RWPE2 (cell line): ENCODE data around the gene WRNIP1.
"Not testable (repeated sequence)": the region's sequence is repeated elsewhere in the genome, so short reads cannot be mapped to it uniquely, and the experiment has no call there.

Source experiments
- ATAC-seq: fragments of 200-7000 bp; cut with Tn5 transposase; 3 replicates; pipeline ENCODE4 v1.9.1; 2021; ENCODE audit warnings: low read depth
- DNase-seq: peaks from one replicate; pipeline ENCODE4 v3.0.0-alpha.2; 2020; ENCODE audit warnings: low spot score
- H3K27ac ChIP-seq: fragments of 450-650 bp; 2 replicates; pipeline ENCODE4 v1.5.1; 2017; ENCODE audit warnings: mild to moderate bottlenecking; ENCODE audit not compliant: poor library complexity, severe bottlenecking
- H3K27me3 ChIP-seq: fragments of 250-450 bp; sonication (Bioruptor Pico); 2 replicates; pipeline ENCODE4 v1.5.1; 2021; ENCODE audit warnings: mild to moderate bottlenecking, moderate library complexity; ENCODE audit not compliant: insufficient read depth, poor library complexity, severe bottlenecking
- H3K36me3 ChIP-seq: fragments of 250-450 bp; sonication (Bioruptor Pico); 2 replicates; pipeline ENCODE4 v1.5.1; 2020; ENCODE audit warnings: low read depth, mild to moderate bottlenecking, moderate library complexity
- H3K4me1 ChIP-seq: fragments of 250-450 bp; sonication (Bioruptor Pico); 2 replicates; pipeline ENCODE4 v1.5.1; 2021; ENCODE audit warnings: mild to moderate bottlenecking, moderate library complexity; ENCODE audit not compliant: insufficient read depth, poor library complexity, severe bottlenecking
- H3K4me3 ChIP-seq: fragments of 250-450 bp; sonication (Bioruptor Pico); 2 replicates; pipeline ENCODE4 v1.5.1; 2021; ENCODE audit warnings: mild to moderate bottlenecking, moderate library complexity; ENCODE audit not compliant: severe bottlenecking
- H3K9me3 ChIP-seq: fragments of 250-450 bp; sonication (Bioruptor Pico); 2 replicates; pipeline ENCODE4 v1.5.1; 2021; ENCODE audit warnings: mild to moderate bottlenecking, moderate library complexity; ENCODE audit not compliant: severe bottlenecking
- TF ChIP-seq, protein P1 (sequence below): fragments of 450-650 bp; IDR thresholded peaks from one replicate; pipeline ENCODE4 v1.5.1; 2017; ENCODE audit warnings: mild to moderate bottlenecking, moderate library complexity; ENCODE audit not compliant: poor library complexity, severe bottlenecking

WRNIP1 gene

GRCh38 chr6:2756687-2757224 lies 8.4 kb upstream of the WRNIP1 start:
- Histone ChIP-seq H3K9me3 (no peaks in the 10 kb centered on the region), H3K4me3 (no peak overlapping the region), H3K27ac (no peak overlapping the region), H3K36me3 (no peaks in the 10 kb centered on the region), H3K4me1 (no peaks in the 10 kb centered on the region), H3K27me3 (no peaks in the 10 kb centered on the region)
- ATAC-seq (no peak), DNase-seq (no peak)
- TF ChIP-seq, protein P1, sequence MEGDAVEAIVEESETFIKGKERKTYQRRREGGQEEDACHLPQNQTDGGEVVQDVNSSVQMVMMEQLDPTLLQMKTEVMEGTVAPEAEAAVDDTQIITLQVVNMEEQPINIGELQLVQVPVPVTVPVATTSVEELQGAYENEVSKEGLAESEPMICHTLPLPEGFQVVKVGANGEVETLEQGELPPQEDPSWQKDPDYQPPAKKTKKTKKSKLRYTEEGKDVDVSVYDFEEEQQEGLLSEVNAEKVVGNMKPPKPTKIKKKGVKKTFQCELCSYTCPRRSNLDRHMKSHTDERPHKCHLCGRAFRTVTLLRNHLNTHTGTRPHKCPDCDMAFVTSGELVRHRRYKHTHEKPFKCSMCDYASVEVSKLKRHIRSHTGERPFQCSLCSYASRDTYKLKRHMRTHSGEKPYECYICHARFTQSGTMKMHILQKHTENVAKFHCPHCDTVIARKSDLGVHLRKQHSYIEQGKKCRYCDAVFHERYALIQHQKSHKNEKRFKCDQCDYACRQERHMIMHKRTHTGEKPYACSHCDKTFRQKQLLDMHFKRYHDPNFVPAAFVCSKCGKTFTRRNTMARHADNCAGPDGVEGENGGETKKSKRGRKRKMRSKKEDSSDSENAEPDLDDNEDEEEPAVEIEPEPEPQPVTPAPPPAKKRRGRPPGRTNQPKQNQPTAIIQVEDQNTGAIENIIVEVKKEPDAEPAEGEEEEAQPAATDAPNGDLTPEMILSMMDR, result no peak

GRCh38 chr6:2758980-2759379 lies 6.2 kb upstream of the WRNIP1 start:
- no peaks in the 10 kb centered on the region for H3K27me3 ChIP-seq
- no peak overlapping the region for H3K4me3 ChIP-seq
- H3K27ac ChIP-seq, result no peak overlapping the region
- no peaks in the 10 kb centered on the region for H3K9me3 ChIP-seq
- ATAC-seq (no peak), DNase-seq (no peak)
- H3K36me3 ChIP-seq, result no peaks in the 10 kb centered on the region
- H3K4me1 ChIP-seq, result no peaks in the 10 kb centered on the region
- TF ChIP-seq, protein P1, result no peak

DNA sequence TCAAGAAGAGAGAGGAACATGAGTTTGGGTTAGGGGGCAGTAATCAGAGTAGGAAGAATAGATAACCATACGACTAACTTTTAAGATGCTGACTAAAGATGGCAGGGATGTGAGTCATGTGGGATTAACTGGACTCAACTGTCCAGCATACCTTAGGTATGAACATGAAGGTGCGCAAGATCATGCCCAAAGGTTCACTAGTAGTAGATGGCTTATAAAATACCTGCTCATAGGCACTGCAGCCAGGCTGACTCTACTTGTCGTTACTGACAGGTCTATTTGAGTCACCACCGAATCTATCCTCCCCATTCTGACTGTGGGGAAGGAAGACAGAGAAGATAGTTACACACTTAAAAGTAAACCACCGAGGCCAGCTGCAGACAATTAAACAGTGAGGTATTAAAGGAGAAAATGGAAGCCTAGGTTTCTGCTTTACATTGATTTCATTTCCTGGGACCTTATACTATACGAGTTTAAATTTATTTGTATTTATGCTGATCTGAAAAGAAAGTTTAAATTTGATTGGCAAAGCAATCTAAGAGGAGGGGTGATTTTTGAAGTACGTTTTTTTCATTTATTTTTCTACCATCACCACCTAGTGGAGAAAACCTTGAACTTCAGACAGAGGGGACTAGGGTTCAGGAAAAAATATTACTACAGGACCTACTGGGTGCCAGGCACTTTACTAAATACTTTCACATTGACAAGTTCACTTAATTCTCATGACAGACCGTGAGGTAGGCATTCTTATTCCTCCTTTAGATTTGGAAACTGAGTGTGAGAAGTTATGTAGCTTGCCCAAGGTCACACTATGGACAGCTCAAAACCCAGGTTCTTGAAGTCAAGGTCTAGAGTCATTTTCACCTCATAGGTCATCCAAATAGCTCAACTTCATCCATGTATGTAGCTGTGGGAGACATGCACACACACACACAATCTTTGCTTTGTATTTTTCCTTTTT lies 4.0 kb upstream of the WRNIP1 start:
- H3K36me3 ChIP-seq, result no peaks in the 10 kb centered on the region
- H3K4me1 ChIP-seq, result no peaks in the 10 kb centered on the region
- no peaks in the 10 kb centered on the region for H3K9me3 ChIP-seq
- DNase-seq (no peak), ATAC-seq (peak; percentile 27)
- no peaks in the 10 kb centered on the region for H3K27me3 ChIP-seq
- peak overlapping the region; percentile 27 for H3K27ac ChIP-seq
- H3K4me3 ChIP-seq, result no peak overlapping the region
- TF ChIP-seq, protein P1, result peak; percentile 30

DNA sequence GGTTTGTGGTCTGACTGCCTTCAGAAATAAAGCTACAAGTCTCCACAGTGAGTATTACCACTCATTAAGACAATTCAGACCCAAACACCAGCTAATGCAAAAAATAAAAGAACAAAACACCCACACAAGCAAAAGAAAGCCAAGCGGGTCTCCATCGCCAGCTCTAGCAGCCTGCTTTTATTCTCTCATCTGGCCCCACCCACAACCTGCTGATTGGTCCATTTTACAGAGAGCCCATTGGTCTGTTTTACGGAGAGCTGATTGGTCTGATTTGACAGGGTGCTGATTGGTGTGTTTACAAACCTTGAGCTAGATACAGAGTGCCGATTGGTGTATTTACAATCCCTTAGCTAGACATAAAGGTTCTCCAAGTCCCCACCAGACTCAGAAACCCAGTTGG lies 2.3 kb upstream of the WRNIP1 start:
- H3K4me3 ChIP-seq, H3K27me3 ChIP-seq, H3K36me3 ChIP-seq, ATAC-seq, H3K9me3 ChIP-seq, H3K27ac ChIP-seq, DNase-seq, H3K4me1 ChIP-seq: not testable (repeated sequence)

- no peaks in the 10 kb centered on the region for H3K9me3 ChIP-seq
- TF ChIP-seq, protein P1, result no peak
- no peak overlapping the region for H3K4me3 ChIP-seq
- ATAC-seq (no peak), DNase-seq (no peak)
- no peaks in the 10 kb centered on the region for H3K27me3 ChIP-seq
- H3K36me3 ChIP-seq, result peaks cover 8% of the 10 kb centered on the region
- no peak overlapping the region for H3K27ac ChIP-seq
- H3K4me1 ChIP-seq, result peaks cover under 1% of the 10 kb centered on the region
Observed at GRCh38 chr6:2763345-2763841, 1.8 kb upstream of the WRNIP1 start.
